Naive thymus-derived CD4-positive, alpha-beta T cell (primary cell): Measurements from ENCODE around the gene HLA-DOB. TPM values are rescaled to one million over a fixed set of nuclear protein-coding genes. Genes with fewer than 3 reads are reported as not detected.
A peak's percentile ranks its signal among the peaks of the same experiment; 100 is the strongest.

Experiments
- ATAC-seq: fragments of 150-1000 bp; cut with Tn5 transposase; 2 replicates; pipeline ENCODE4 v1.10.0; 2021; ENCODE audit warnings: mild to moderate bottlenecking, moderate library complexity
- CTCF ChIA-PET: fragments of 350-600 bp; sonication (Branson Sonifier 250); formaldehyde crosslinking; loops from one replicate; lab custom pipeline; 2021; ENCODE audit warnings: antibody characterized with exemption; lab: Charles Lee
- POLR2A ChIA-PET: fragments of 350-600 bp; sonication (Branson Sonifier 250); formaldehyde crosslinking; loops from one replicate; lab custom pipeline; 2021; ENCODE audit warnings: antibody characterized with exemption, inconsistent platforms; lab: Charles Lee
- DNase-seq, 9 donors: peaks; one replicate each; pipeline versions ENCODE4 v3.0.0 to v3.0.0-alpha.2; 2020 to 2022; ENCODE audit warnings: mixed read lengths in 1 of 9
- H3K27ac ChIP-seq: one replicate; pipeline ENCODE4 v1.7.0; 2013; ENCODE audit warnings: mild to moderate bottlenecking, low read depth, low read length, moderate library complexity
- H3K27me3 ChIP-seq, 2 donors: one replicate each; pipeline ENCODE4 v1.7.0; 2013; ENCODE audit warnings: low read length in 2 of 2, mild to moderate bottlenecking in 2 of 2, moderate library complexity in 2 of 2; ENCODE audit not compliant: control insufficient read depth in 2 of 2, insufficient read depth in 2 of 2
- H3K36me3 ChIP-seq, 3 experiments: 1 replicate in 2 of 3; 2 replicates in 1 of 3; pipeline ENCODE4 v1.7.0; 2013; ENCODE audit warnings: low read length in 3 of 3, mild to moderate bottlenecking in 3 of 3, moderate library complexity in 1 of 3; ENCODE audit not compliant: insufficient read depth in 3 of 3, control insufficient read depth in 2 of 3
- H3K4me1 ChIP-seq, 2 donors: one replicate each; pipeline ENCODE4 v1.7.0; 2013; ENCODE audit warnings: low read length in 2 of 2, mild to moderate bottlenecking in 2 of 2, moderate library complexity in 1 of 2; ENCODE audit not compliant: control insufficient read depth in 2 of 2, insufficient read depth in 2 of 2
- H3K4me3 ChIP-seq: 2 replicates; pipeline ENCODE4 v1.7.0; 2013; ENCODE audit warnings: mild to moderate bottlenecking, low read length
- H3K9me3 ChIP-seq, 3 experiments: 1 replicate in 2 of 3; 2 replicates in 1 of 3; pipeline ENCODE4 v1.7.0; 2013; ENCODE audit warnings: low read length in 3 of 3; ENCODE audit not compliant: control insufficient read depth in 2 of 3
- H3K27ac Mint-ChIP-seq, 9 donors: one replicate each; pipeline ENCODE4 v1.8.0; 2020 to 2022; ENCODE audit warnings: mixed read lengths in 9 of 9, mild to moderate bottlenecking in 8 of 9, moderate library complexity in 5 of 9, inconsistent platforms in 2 of 9
- H3K27me3 Mint-ChIP-seq, 5 donors: one replicate each; pipeline ENCODE4 v1.8.0; 2021 to 2022; ENCODE audit warnings: mixed read lengths in 5 of 5, mild to moderate bottlenecking in 1 of 5
- H3K36me3 Mint-ChIP-seq, 5 donors: one replicate each; pipeline ENCODE4 v1.8.0; 2020 to 2022; ENCODE audit warnings: mixed read lengths in 5 of 5, mild to moderate bottlenecking in 3 of 5, inconsistent platforms in 1 of 5
- H3K4me1 Mint-ChIP-seq, 7 donors: one replicate each; pipeline ENCODE4 v1.8.0; 2020 to 2022; ENCODE audit warnings: mixed read lengths in 7 of 7, mild to moderate bottlenecking in 3 of 7, inconsistent platforms in 1 of 7
- H3K4me3 Mint-ChIP-seq, 10 donors: one replicate each; pipeline ENCODE4 v1.8.0; 2020 to 2022; ENCODE audit warnings: mild to moderate bottlenecking in 10 of 10, mixed read lengths in 10 of 10, moderate library complexity in 6 of 10, inconsistent platforms in 2 of 10
- H3K9me3 Mint-ChIP-seq, 11 donors: one replicate each; pipeline ENCODE4 v1.8.0; 2020 to 2022; ENCODE audit warnings: mixed read lengths in 11 of 11, mild to moderate bottlenecking in 4 of 11, inconsistent platforms in 1 of 11, moderate library complexity in 1 of 11
- intact Hi-C, 2 donors: fragments of 100-400 bp; cut with micrococcal nuclease; formaldehyde crosslinking; loops; one replicate each; pipeline ENCODE4 v1.15.1; 2023
- polyA plus RNA-seq, 2 donors: library from polyadenylated mRNA; unstranded; fragments of 300-500 nt; fragmentation: Illumina TruSeq; gene quantifications; one replicate each; pipeline ENCODE4 v1.2.3, GENCODE V29; 2021
- total RNA-seq, 6 experiments: library from RNA in 5 of 6; stranded (reverse) in 5 of 6; gene quantifications; 1 replicate in 5 of 6; 2 replicates in 1 of 6; pipeline ENCODE4 v1.2.3 and lab custom pipeline; 2021 to 2026

The HLA-DOB gene
- total and polyA plus RNA-seq, 7 experiments from 2014 or later, result 0.48 to 7.7 (median 2.3) TPM

GRCh38 chr6:32857156-32857891 is 40.5 kb upstream of the HLA-DOB start:
- Histone ChIP-seq H3K27me3 (no peaks in the 10 kb centered on the region), H3K36me3 (peaks cover 23 to 65% (median 33%) of the 10 kb centered on the region in 3 experiments), H3K4me3 (no peak overlapping the region), H3K4me1 (peaks cover 15 to 28% of the 10 kb centered on the region in 2 donors), H3K27ac (peak overlapping the region; percentile 27), H3K9me3 (no peaks in the 10 kb centered on the region)
- H3K36me3 Mint-ChIP-seq, result peaks cover 16 to 63% (median 44%) of the 10 kb centered on the region in 5 donors
- peaks cover 36 to 63% (median 52%) of the 10 kb centered on the region in 7 donors for H3K4me1 Mint-ChIP-seq
- ChIA-PET CTCF (interaction anchor here (0.6 to 7.5 kb wide), 4 partner anchors 10 to 76 kb away, joined by 3 to 241 read pairs (median 6); partner anchors contain the start of genes PSMB8 and TAP2), POLR2A (interaction anchor here (1.1 to 9.5 kb wide), 5 partner anchors 11 to 675 kb away, joined by 3 to 662 read pairs (median 21); partner anchors contain the start of genes PSMB8 and TAP2)
- H3K4me3 Mint-ChIP-seq, result peak overlapping the region in 3 of 10 donors; percentile 27 to 53 (median 39)
- peak overlapping the region in 5 of 9 donors; percentile 63 to 100 (median 75) for H3K27ac Mint-ChIP-seq
- no peaks in the 10 kb centered on the region for H3K27me3 Mint-ChIP-seq
- peaks cover 0 to 2% (median 0%) of the 10 kb centered on the region in 11 donors for H3K9me3 Mint-ChIP-seq
- ATAC-seq, result no peak
- intact Hi-C loops, result loop anchor here (10.0 kb wide), 2 partner anchors 557 to 1023 kb away; partner anchors contain the start of genes CUTA (in 1 of the 2) and PHF1 (in 1 of the 2)
- DNase-seq, result no peak

GRCh38 chr6:32855467-32856174 is 38.8 kb upstream of the HLA-DOB start:
- ChIA-PET POLR2A (interaction anchor here (0.6 to 9.5 kb wide), 10 partner anchors 8 to 673 kb away, joined by 3 to 662 read pairs (median 4); partner anchors contain the start of genes HLA-DMA, PSMB8 and TAP2), CTCF (interaction anchor here (0.6 to 7.5 kb wide), 12 partner anchors 8 to 290 kb away, joined by 3 to 241 read pairs (median 4); partner anchors contain the start of genes HLA-DMA, PSMB8 and TAP2)
- Mint-ChIP-seq H3K4me1 (peaks cover 50 to 76% (median 63%) of the 10 kb centered on the region in 7 donors), H3K36me3 (peaks cover 16 to 76% (median 55%) of the 10 kb centered on the region in 5 donors), H3K4me3 (peak overlapping the region; percentile 96 to 100 (median 100)), H3K9me3 (peaks cover 0 to 2% (median 0%) of the 10 kb centered on the region in 11 donors), H3K27ac (peak overlapping the region; percentile 87 to 100 (median 100)), H3K27me3 (no peaks in the 10 kb centered on the region)
- intact Hi-C loops, result loop anchor here (10.0 kb wide), 2 partner anchors 559 to 1021 kb away; partner anchors contain the start of genes CUTA (in 1 of the 2) and PHF1 (in 1 of the 2)
- H3K27ac ChIP-seq, result peak overlapping the region; percentile 100
- peak overlapping the region; percentile 91 for H3K4me3 ChIP-seq
- H3K27me3 ChIP-seq, result no peaks in the 10 kb centered on the region
- H3K9me3 ChIP-seq, result no peaks in the 10 kb centered on the region
- ATAC-seq (no peak), DNase-seq (no peak)
- peaks cover 22 to 71% (median 46%) of the 10 kb centered on the region in 3 experiments for H3K36me3 ChIP-seq
- peaks cover 32 to 41% of the 10 kb centered on the region in 2 donors for H3K4me1 ChIP-seq

GRCh38 chr6:32854376-32855178 is 37.8 kb upstream of the HLA-DOB start:
- Mint-ChIP-seq H3K4me1 (peaks cover 57 to 82% (median 70%) of the 10 kb centered on the region in 7 donors), H3K9me3 (peaks cover 0 to 2% (median 0%) of the 10 kb centered on the region in 11 donors), H3K4me3 (peak overlapping the region; percentile 96 to 100 (median 100)), H3K27ac (peak overlapping the region; percentile 97 to 100 (median 100)), H3K36me3 (peaks cover 20 to 79% (median 59%) of the 10 kb centered on the region in 5 donors), H3K27me3 (no peaks in the 10 kb centered on the region)
- peak overlapping the region; percentile 91 for H3K4me3 ChIP-seq
- peaks cover 40 to 51% of the 10 kb centered on the region in 2 donors for H3K4me1 ChIP-seq
- H3K27ac ChIP-seq, result peak overlapping the region; percentile 100
- intact Hi-C loops, result loop anchor here (1.0 to 10.0 kb wide), 7 partner anchors 14 to 1232 kb away; partner anchors contain the start of genes TAP2 (in 2 of the 2), CLIC1 (in 1 of the 2), CUTA (in 1 of the 2) and PHF1 (in 1 of the 2)
- no peaks in the 10 kb centered on the region for H3K9me3 ChIP-seq
- POLR2A ChIA-PET, result interaction anchor here (0.6 to 9.5 kb wide), 13 partner anchors 7 to 130 kb away, joined by 3 to 662 read pairs (median 5); partner anchors contain the start of genes BRD2, HLA-DMA, PSMB8 and TAP2
- H3K27me3 ChIP-seq, result no peaks in the 10 kb centered on the region
- DNase-seq, result peak in 5 of 9 donors; percentile 42 to 75 (median 52)
- ATAC-seq, result peak; percentile 24
- CTCF ChIA-PET, result interaction anchor here (0.6 to 7.5 kb wide), 9 partner anchors 9 to 233 kb away, joined by 3 to 241 read pairs (median 10); partner anchors contain the start of genes HLA-DMA, PSMB8 and TAP2
- H3K36me3 ChIP-seq, result peaks cover 20 to 72% (median 49%) of the 10 kb centered on the region in 3 experiments

GRCh38 chr6:32853541-32854375 is 37.0 kb upstream of the HLA-DOB start, which contains the start of the genes PSMB9 and TAP1:
TSS of gene PSMB9 (plus strand) at chr6:32854192. CDS start at chr6:32854230, 38 bp downstream.
TSS of gene TAP1 (minus strand) at chr6:32853704. CDS start at chr6:32853636, 68 bp downstream.
- no peaks in the 10 kb centered on the region for H3K27me3 ChIP-seq
- H3K36me3 ChIP-seq, result peaks cover 17 to 69% (median 46%) of the 10 kb centered on the region in 3 experiments
- Mint-ChIP-seq H3K4me1 (peaks cover 61 to 80% (median 72%) of the 10 kb centered on the region in 7 donors), H3K36me3 (peaks cover 22 to 78% (median 57%) of the 10 kb centered on the region in 5 donors), H3K27me3 (no peaks in the 10 kb centered on the region), H3K27ac (peak within 1 kb of the TSS; percentile 97 to 100 (median 100)), H3K4me3 (peak within 1 kb of the TSS; percentile 96 to 100 (median 100)), H3K9me3 (peaks cover 0 to 2% (median 0%) of the 10 kb centered on the region in 11 donors)
- peak within 1 kb of the TSS; percentile 91 for H3K4me3 ChIP-seq
- ChIA-PET POLR2A (interaction anchor here (0.7 to 9.5 kb wide), 17 partner anchors 10 to 1295 kb away, joined by 3 to 662 read pairs (median 6); partner anchors contain the start of genes BRD2, HLA-DMA, PSMB8 and RPS18), CTCF (interaction anchor here (0.7 to 7.5 kb wide), 8 partner anchors 12 to 119 kb away, joined by 3 to 241 read pairs (median 11); partner anchors contain the start of genes HLA-DMA, PSMB8 and TAP2)
- DNase-seq (peak; percentile 92 to 97 (median 94)), ATAC-seq (peak; percentile 92)
- no peaks in the 10 kb centered on the region for H3K9me3 ChIP-seq
- peak within 1 kb of the TSS; percentile 100 for H3K27ac ChIP-seq
- H3K4me1 ChIP-seq, result peaks cover 45 to 57% of the 10 kb centered on the region in 2 donors
- intact Hi-C loops, result loop anchor here (1.0 to 10.0 kb wide), 10 partner anchors 9 to 1231 kb away; partner anchors contain the start of genes PSMB8 (in 2 of the 2), TAP2 (in 2 of the 2), CLIC1 (in 1 of the 2) and CUTA (in 1 of the 2)
